T-helper 2 cell treated with Interferon-gamma antibody and Interleukin-4, amounts not matched to agents 100 ng/mL and 5 ng/mL, for 36 hours (primary cell): ENCODE measurements around the gene MGRN1. TPM values are rescaled to one million over a fixed set of nuclear protein-coding genes. Genes with fewer than 3 reads are reported as not detected.

Experiments used
- intact Hi-C: fragments of 100-400 bp; cut with micrococcal nuclease; formaldehyde crosslinking; loops from one replicate; pipeline ENCODE4 v1.15.1; 2023
- total RNA-seq: library from RNA; stranded (reverse); gene quantifications from 2 replicates; pipeline ENCODE4 v1.2.3, GENCODE V29; 2022

The MGRN1 gene
- total RNA-seq, 1 donor from 2014 or later: 87.8 TPM

- intact Hi-C loops: loop anchor here (5.0 to 10.0 kb wide), 4 partner anchors 114 to 344 kb away; partner anchors contain the start of genes TFAP4 and ZNF500
Measured at GRCh38 chr16:4618645-4619418, 5.8 kb upstream of the MGRN1 start.

GRCh38 chr16:4623593-4623992 is 1.0 kb upstream of the MGRN1 start:
- intact Hi-C loops: no loop called here

- intact Hi-C loops: loop anchor here (1.0 to 2.0 kb wide), 6 partner anchors 9 to 222 kb away; partner anchors contain the start of genes ANKS3, DNAAF8, DNAJA3 and GLYR1
Measured at GRCh38 chr16:4624827-4625559, 367 bp downstream of the MGRN1 start.

GRCh38 chr16:4625560-4626159 is 1.0 kb downstream of the MGRN1 start:
- intact Hi-C loops: loop anchor here (2.0 kb wide), 3 partner anchors 109 to 201 kb away; partner anchors contain the start of genes ANKS3, DNAAF8, DNAJA3 and HMOX2

- intact Hi-C loops: no loop called here
Measured at GRCh38 chr16:4626396-4626795, 1.8 kb downstream of the MGRN1 start.

GRCh38 chr16:4628283-4628682 is 3.7 kb downstream of the MGRN1 start:
- intact Hi-C loops: no loop called here

GRCh38 chr16:4631444-4631843 is 6.8 kb downstream of the MGRN1 start:
- intact Hi-C loops: no loop called here

DNA sequence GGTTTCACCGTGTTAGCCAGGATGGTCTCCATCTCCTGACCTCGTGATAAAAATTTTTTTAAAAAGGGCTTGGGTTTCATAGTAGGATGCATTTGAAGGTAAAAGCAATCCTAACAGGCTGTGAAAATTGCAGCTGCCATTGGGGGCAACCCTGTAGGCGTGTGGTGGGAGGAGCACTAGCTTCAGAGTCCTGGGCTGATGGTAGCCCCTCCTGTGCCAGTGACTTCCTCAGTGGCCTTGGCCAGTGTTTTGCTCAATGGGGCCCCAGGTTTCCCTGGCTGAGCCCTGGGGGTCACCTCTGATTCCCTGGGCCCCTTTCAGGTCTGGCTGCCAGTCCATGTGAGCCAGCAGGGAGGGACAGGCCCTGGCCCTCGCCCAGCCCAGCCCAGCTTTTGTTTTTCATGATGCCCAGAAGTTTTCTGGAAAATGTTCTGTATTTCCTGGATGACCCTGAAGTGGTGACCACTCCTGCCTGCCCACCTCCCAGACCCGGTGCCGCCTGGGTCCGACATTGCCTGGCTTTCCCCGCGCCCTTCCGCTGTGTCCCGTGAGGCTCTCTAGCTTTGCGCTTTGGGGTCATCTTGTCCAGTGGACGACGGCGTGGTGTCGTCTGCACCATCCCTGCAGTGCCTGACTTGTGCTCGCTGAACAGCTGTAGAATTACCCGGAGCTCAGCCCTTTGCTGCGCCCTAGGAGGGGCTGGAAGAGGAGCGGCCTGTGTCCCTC is 9.4 kb downstream of the MGRN1 start:
- intact Hi-C loops: no loop called here

- intact Hi-C loops: no loop called here
Measured at GRCh38 chr16:4634768-4635167, 10.1 kb downstream of the MGRN1 start.

- intact Hi-C loops: no loop called here
Measured at GRCh38 chr16:4636196-4636595, 11.6 kb downstream of the MGRN1 start.

DNA sequence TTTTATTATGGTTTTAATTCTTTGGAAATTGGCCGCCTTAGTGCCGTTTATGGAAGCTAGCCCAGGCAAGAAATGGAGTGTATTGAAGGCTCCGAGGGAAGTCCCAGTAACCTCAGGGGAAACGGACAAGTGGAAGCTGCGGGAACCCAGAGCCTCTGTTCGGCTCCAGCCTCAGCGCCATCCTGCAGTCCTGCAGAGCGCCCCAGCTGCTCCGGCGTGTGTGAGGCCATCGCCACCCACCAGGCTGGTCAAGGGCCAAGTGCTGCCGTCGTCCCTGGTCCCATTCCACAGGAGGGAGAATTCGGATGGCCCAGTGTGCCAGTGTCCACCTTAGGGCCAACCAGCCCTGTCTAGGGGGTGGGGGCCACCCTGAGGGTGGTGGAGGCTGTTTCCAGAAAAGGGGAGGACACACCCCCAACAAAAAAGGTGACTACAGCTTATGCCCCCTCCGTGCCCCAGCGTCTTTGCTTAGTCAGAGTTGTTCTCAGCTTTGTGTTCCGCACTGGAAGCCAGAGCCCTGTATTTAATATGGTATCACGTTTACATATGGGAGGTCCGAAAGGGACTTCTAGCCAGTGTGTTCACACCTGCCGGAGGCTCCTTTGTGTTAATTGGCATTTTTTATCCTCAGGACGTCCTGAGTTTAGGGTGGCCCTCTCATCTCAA is 13.0 kb downstream of the MGRN1 start:
- intact Hi-C loops: no loop called here

GRCh38 chr16:4639899-4640509 is 15.4 kb downstream of the MGRN1 start:
- intact Hi-C loops: no loop called here

DNA sequence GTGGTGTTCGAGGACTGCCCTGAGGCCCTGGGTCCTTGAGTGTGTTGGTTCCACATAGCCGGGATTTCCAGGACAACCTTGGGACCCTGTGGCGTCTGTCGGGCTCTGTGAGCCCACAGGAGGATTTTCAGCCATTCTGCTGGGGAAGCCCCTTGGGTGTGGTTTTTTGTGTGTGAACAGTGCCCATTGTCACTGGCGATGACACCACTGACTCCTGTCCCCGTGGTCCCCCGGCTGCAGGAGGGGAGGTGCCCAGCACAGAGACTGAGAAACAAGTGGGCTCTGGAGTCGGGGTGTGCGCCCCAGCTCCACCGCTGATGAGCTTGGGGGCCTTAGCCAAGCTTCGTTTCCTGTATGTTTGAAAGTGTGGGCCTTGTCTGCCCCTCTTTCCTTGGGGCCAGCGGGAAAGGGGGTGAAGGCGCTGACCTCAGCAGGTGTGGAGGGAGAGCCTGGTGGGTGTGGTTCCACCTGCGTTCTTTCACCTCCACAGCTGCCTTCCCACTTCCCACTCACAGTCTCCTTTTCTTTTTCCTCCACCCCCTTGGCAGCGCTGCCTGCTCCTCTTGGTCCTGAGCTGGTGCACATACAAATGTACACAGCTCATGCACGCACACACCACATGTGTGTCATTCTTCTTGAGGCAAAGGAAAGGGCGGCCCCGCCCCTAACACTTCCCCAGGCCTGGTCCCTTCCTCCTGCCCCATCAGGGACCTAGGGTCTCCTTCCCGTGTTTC is 16.1 kb downstream of the MGRN1 start:
- intact Hi-C loops: no loop called here

GRCh38 chr16:4641306-4641687 is 16.7 kb downstream of the MGRN1 start:
- intact Hi-C loops: no loop called here

GRCh38 chr16:4641895-4642294 is 17.3 kb downstream of the MGRN1 start:
- intact Hi-C loops: no loop called here

DNA sequence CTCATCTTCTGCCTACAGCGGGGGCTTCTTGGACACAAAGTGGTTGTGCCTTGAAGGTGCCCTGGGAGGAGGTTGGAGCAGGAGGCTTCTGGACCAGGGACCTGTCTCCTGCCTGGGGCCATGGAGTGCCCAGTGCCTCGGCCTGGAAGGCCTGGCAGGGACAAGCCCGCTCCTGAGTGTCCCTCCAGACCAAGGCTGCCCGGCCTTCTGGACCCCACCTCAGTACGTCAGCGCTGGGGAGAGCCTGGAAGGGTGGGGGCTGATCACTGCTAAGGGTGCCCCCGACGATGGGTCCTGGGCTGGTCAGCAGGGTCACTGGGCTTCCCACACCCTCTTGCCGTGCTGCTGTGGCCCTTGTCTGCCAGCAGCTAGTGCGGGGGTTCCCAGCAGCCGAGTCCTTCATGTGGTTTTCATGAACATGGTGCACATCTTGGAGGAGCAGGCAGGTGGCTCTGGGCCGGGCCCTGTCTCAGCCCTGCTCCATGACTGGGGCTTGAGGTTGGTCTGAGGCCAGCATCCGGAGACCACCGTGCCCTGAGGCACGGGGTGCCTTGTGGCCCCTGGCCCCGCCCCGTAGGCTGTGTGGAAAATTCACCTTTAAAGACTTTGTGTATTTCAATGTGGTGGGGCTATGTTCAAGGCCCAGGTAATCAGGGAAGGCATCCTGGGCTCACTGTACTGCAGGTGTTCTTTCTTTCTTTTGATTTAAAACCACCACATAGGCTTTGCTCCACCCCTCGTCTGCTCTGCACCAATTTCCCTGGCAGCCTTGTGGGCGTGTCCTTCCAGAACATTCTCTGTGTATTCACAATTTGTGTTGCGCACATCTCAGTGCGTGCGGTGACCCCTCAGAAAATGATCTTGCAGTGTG is 22.4 kb downstream of the MGRN1 start:
- intact Hi-C loops: no loop called here

DNA sequence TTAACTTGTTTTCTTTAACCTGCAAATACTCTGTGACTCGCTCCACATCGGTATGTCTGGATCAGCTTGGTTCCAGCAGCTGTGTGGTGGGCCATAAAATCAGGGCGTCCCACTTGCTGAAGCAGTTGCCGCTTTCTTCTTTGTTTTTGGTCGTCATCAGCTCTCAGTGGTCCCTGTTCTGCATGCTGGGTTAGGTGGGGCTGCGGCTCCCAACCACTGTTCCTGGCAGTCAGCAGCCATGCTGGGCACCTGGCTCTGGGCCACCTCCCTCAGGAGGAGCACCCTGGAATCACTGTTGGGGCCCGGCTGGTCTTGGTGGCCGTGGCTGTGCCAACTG is 23.0 kb downstream of the MGRN1 start:
- intact Hi-C loops: no loop called here

DNA sequence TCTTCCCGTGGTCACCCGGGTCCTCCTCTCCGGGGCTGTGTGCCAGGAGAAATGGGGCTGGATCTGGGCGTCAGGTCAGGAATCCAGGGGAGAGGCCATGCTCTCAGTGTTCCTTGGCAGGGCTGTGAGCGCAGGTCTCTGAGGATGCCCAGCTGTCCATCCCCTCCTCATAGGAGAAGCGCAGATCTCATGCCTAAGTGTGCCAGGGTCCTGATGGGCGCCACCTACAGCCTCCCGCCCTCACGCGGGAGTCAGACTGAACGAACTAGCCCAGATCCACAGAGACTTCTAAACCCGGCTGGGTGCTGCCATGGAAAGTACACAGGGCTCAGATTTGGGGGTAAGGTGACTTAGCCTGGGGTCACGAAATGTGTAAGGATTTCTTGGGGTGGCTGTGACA is 24.3 kb downstream of the MGRN1 start:
- intact Hi-C loops: no loop called here
